Trophoblast cell (in vitro differentiated cells and primary cell): Measurements from ENCODE around the gene TGIF2.

Source experiments
- DNase-seq, 2 donors: peaks; one replicate each; pipeline ENCODE4 v3.0.0-alpha.2; 2016
- H2AFZ ChIP-seq: 2 replicates; pipeline ENCODE4 v1.6.1; 2013; ENCODE audit warnings: low read length, moderate library complexity, mild to moderate bottlenecking; ENCODE audit not compliant: insufficient read depth, poor library complexity
- H2AK5ac ChIP-seq: 2 replicates; pipeline ENCODE4 v1.6.1; 2013; ENCODE audit warnings: mild to moderate bottlenecking, low read length
- H2BK120ac ChIP-seq: 2 replicates; pipeline ENCODE4 v1.6.1; 2013; ENCODE audit warnings: low read length, mild to moderate bottlenecking, moderate library complexity; ENCODE audit not compliant: insufficient read depth, poor library complexity
- H2BK12ac ChIP-seq: 2 replicates; pipeline ENCODE4 v1.6.1; 2013; ENCODE audit warnings: mild to moderate bottlenecking, low read length, moderate library complexity
- H2BK5ac ChIP-seq: 2 replicates; pipeline ENCODE4 v1.6.1; 2013; ENCODE audit warnings: low read length, low read depth, moderate library complexity, mild to moderate bottlenecking; ENCODE audit not compliant: poor library complexity
- H3K14ac ChIP-seq: 2 replicates; pipeline ENCODE4 v1.6.1; 2013; ENCODE audit warnings: mild to moderate bottlenecking, low read length
- H3K18ac ChIP-seq: 2 replicates; pipeline ENCODE4 v1.6.1; 2013; ENCODE audit warnings: mild to moderate bottlenecking, low read length
- H3K23ac ChIP-seq: 2 replicates; pipeline ENCODE4 v1.6.1; 2013; ENCODE audit warnings: low read length
- H3K27ac ChIP-seq: 2 replicates; pipeline ENCODE4 v1.5.1; 2013; ENCODE audit warnings: low read depth, mild to moderate bottlenecking, inconsistent platforms, low read length, moderate library complexity
- H3K27me3 ChIP-seq: 2 replicates; pipeline ENCODE4 v1.6.1; 2013; ENCODE audit warnings: inconsistent platforms, mild to moderate bottlenecking, low read length, moderate library complexity; ENCODE audit not compliant: insufficient read depth
- H3K36me3 ChIP-seq, 2 experiments: 1 replicate in 1 of 2; 2 replicates in 1 of 2; pipeline ENCODE4 v1.6.1; 2013; ENCODE audit warnings: low read length in 2 of 2, mild to moderate bottlenecking in 2 of 2, moderate library complexity in 1 of 2; ENCODE audit not compliant: insufficient read depth in 2 of 2, control insufficient read depth in 1 of 2
- H3K4ac ChIP-seq: 2 replicates; pipeline ENCODE4 v1.6.1; 2013; ENCODE audit warnings: low read depth, mild to moderate bottlenecking, low read length, moderate library complexity
- H3K4me1 ChIP-seq, 2 experiments: 1 replicate in 1 of 2; 2 replicates in 1 of 2; pipeline ENCODE4 v1.6.1; 2013; ENCODE audit warnings: low read length in 2 of 2, mild to moderate bottlenecking in 2 of 2, moderate library complexity in 1 of 2; ENCODE audit not compliant: insufficient read depth in 2 of 2, control insufficient read depth in 1 of 2
- H3K4me2 ChIP-seq: 2 replicates; pipeline ENCODE4 v1.6.1; 2013; ENCODE audit warnings: inconsistent platforms, mild to moderate bottlenecking, low read length, moderate library complexity
- H3K4me3 ChIP-seq: 2 replicates; pipeline ENCODE4 v1.5.1; 2013; ENCODE audit warnings: mild to moderate bottlenecking, low read depth, low read length, inconsistent platforms
- H3K79me1 ChIP-seq: one replicate; pipeline ENCODE4 v1.6.1; 2013; ENCODE audit warnings: low read length
- H3K79me2 ChIP-seq: 2 replicates; pipeline ENCODE4 v1.6.1; 2013; ENCODE audit warnings: low read length, mild to moderate bottlenecking; ENCODE audit not compliant: control insufficient read depth, insufficient read depth, poor library complexity
- H3K9ac ChIP-seq: 2 replicates; pipeline ENCODE4 v1.6.1; 2013; ENCODE audit warnings: mild to moderate bottlenecking, low read length
- H3K9me3 ChIP-seq: 2 replicates; pipeline ENCODE4 v1.6.1; 2013; ENCODE audit warnings: low read depth, mild to moderate bottlenecking, control low read depth, inconsistent platforms, low read length; ENCODE audit not compliant: insufficient read depth
- H4K12ac ChIP-seq: 2 replicates; pipeline ENCODE4 v1.6.1; 2013; ENCODE audit warnings: low read depth, mild to moderate bottlenecking, low read length, moderate library complexity
- H4K8ac ChIP-seq: 2 replicates; pipeline ENCODE4 v1.6.1; 2013; ENCODE audit warnings: low read depth, mild to moderate bottlenecking, low read length, moderate library complexity
- H4K91ac ChIP-seq: one replicate; pipeline ENCODE4 v1.6.1; 2013; ENCODE audit warnings: low read depth, mild to moderate bottlenecking, low read length, moderate library complexity
- WGBS: extraction: QIAGEN DNeasy Blood & Tissue Kit; methylation state at CpG from one replicate; pipeline ENCODE4 v1.1.7; 2013; ENCODE audit warnings: missing lambda C conversion rate; ENCODE audit not compliant: insufficient read length, insufficient coverage; ENCODE audit errors: extremely low coverage; 5-methylcytosine and 5-hydroxymethylcytosine counted together

The TGIF2 gene

DNA sequence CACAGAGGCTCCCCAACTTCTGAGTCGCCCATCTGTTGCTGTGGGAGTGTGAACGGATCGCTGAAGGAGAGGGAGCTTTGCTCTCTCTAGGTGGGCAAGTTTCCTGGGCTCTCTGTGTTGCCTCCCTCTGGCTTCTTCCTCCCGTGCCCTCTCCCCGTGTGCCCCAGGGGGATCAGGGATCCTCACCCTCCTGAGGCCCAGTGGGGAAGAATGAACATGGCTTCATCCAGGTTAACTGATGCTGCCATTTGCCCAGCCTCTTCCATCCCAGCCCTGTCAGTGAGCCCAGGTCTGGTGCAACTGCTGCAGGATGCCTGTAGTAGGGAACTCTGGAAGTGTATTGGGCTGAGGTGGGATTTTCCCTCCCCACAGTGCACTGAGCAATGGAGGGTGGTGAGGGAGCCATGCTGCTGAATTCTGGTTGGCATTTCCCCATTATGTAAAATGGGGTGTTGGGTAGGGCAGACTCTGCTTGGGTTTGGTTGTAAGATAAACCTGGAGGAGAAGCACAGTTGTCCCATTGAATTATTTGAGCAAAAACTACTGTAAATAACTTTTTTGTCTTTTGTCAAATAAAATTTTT is 20.0 kb downstream of the TGIF2 start:
- H3K23ac ChIP-seq: no peak overlapping the region
- no peak overlapping the region for H3K27ac ChIP-seq
- H2AFZ ChIP-seq: no peak overlapping the region
- no peak overlapping the region for H2BK12ac ChIP-seq
- no peak overlapping the region for H2BK120ac ChIP-seq
- no peak overlapping the region for H4K8ac ChIP-seq
- H3K4ac ChIP-seq: no peak overlapping the region
- no peaks in the 10 kb centered on the region for H3K27me3 ChIP-seq
- H4K91ac ChIP-seq: no peak overlapping the region
- DNase-seq: no peak
- H3K18ac ChIP-seq: no peak overlapping the region
- H3K4me3 ChIP-seq: no peak overlapping the region
- H3K9me3 ChIP-seq: peaks cover 3% of the 10 kb centered on the region
- H3K79me2 ChIP-seq: no peaks in the 10 kb centered on the region
- no peaks in the 10 kb centered on the region for H3K79me1 ChIP-seq
- no peak overlapping the region for H2BK5ac ChIP-seq
- no peak overlapping the region for H3K9ac ChIP-seq
- H4K12ac ChIP-seq: no peak overlapping the region
- H3K4me2 ChIP-seq: no peak overlapping the region
- no peak overlapping the region for H2AK5ac ChIP-seq
- no peaks in the 10 kb centered on the region for H3K4me1 ChIP-seq
- WGBS: no CpG with 5 or more reads among the region's 5 CpGs
- peaks cover 12 to 18% of the 10 kb centered on the region in 2 experiments for H3K36me3 ChIP-seq
- H3K14ac ChIP-seq: no peak overlapping the region

DNA sequence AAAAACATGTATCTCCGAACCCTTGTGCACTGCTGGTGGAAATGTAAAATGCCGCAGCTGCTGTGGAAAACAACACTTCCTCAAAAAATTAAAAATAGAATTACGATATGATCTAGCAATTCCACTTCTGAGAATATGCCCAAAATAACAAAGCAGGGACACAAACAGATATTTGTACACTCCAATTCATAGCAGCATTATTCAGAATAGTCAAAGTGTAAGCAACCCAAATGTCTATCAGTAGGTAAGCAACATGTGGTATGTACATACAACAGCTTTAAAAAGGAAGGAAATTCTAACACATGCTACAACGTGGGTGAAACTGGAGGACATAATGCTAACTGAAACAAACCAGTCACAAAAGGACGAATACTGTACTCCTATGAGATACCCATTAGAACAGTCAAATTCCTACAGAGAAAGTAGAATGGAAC is 26.5 kb downstream of the TGIF2 start:
- Histone ChIP-seq H2BK12ac (no peak overlapping the region), H2BK120ac (no peak overlapping the region), H3K14ac (no peak overlapping the region), H3K4me3 (no peak overlapping the region), H2BK5ac (no peak overlapping the region), H3K9ac (no peak overlapping the region), H3K79me1 (no peaks in the 10 kb centered on the region), H3K4me1 (peaks cover 1 to 5% of the 10 kb centered on the region in 2 experiments), H3K27ac (no peak overlapping the region), H2AK5ac (no peak overlapping the region), H3K27me3 (no peaks in the 10 kb centered on the region), H3K79me2 (no peaks in the 10 kb centered on the region), H3K9me3 (no peaks in the 10 kb centered on the region), H3K18ac (no peak overlapping the region), H4K8ac (no peak overlapping the region), H2AFZ (no peak overlapping the region), H3K23ac (no peak overlapping the region), H4K91ac (no peak overlapping the region), H4K12ac (no peak overlapping the region), H3K4ac (no peak overlapping the region), H3K4me2 (no peak overlapping the region), H3K36me3 (no peaks in the 10 kb centered on the region)
- no peak for DNase-seq
- no CpG with 5 or more reads among the region's 5 CpGs for WGBS

DNA sequence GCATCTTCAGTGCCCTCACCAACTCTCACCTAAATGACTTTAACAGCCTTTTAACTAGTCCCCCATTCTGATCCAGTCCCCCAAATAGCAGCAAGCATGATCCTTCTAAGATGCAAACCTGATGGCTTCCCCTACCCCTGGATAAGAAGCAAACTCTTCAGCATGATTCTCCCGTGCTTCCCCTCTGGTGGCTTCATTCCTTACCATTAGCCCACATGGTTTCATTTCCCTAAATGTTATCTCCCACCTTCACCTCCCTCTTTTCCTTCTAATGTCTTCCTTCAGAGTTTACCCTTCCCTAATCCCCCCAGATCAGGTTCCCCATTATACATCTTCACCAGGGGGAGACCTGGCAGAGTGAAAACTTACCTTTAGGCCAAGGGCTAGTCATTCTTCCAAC is 28.1 kb downstream of the TGIF2 start:
- H3K4me2 ChIP-seq: no peak overlapping the region
- H3K23ac ChIP-seq: no peak overlapping the region

DNA sequence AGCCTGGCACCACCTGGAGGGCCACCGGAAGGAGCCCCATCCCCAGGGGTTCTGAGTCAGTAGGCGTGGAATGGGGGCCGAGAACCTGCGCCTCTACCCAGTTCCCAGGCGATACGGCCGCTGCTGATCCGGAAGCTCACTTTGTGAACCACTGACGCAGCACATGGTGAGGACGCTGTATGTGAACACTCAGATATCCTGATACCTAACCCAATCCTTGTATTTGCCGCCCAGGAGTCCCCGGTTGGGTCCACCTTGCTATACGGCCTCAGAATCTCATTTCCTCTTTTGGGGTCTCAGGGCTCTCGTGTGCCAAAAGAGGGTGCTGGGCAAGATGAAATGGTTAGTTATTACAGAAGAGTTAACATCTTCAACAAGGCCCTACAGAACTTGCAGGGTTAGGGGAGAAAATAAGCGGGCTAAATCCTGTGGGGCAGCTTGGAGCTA is 31.6 kb downstream of the TGIF2 start:
- peaks cover 17 to 21% of the 10 kb centered on the region in 2 experiments for H3K36me3 ChIP-seq
- H3K79me1 ChIP-seq: peaks cover 11% of the 10 kb centered on the region
- H3K23ac ChIP-seq: no peak overlapping the region
- peaks cover 13% of the 10 kb centered on the region for H3K79me2 ChIP-seq
- peak overlapping the region; percentile 54 for H2AFZ ChIP-seq
- H3K9ac ChIP-seq: peak overlapping the region; percentile 16
- H2BK12ac ChIP-seq: peak overlapping the region; percentile 15
- H3K27ac ChIP-seq: no peak overlapping the region
- H2BK120ac ChIP-seq: peak overlapping the region; percentile 3
- H2AK5ac ChIP-seq: peak overlapping the region; percentile 7
- peaks cover 2% of the 10 kb centered on the region for H3K9me3 ChIP-seq
- no peaks in the 10 kb centered on the region for H3K27me3 ChIP-seq
- H3K14ac ChIP-seq: peak overlapping the region; percentile 55
- peak overlapping the region; percentile 64 for H4K91ac ChIP-seq
- H4K8ac ChIP-seq: peak overlapping the region; percentile 93
- peak overlapping the region; percentile 55 for H3K4me2 ChIP-seq
- no peak overlapping the region for H2BK5ac ChIP-seq
- no peak for DNase-seq
- H3K4me1 ChIP-seq: peaks cover 7 to 11% of the 10 kb centered on the region in 2 experiments
- no peak overlapping the region for H3K4me3 ChIP-seq
- H3K18ac ChIP-seq: no peak overlapping the region
- peak overlapping the region; percentile 86 for H4K12ac ChIP-seq
- peak overlapping the region; percentile 31 for H3K4ac ChIP-seq
- no CpG with 5 or more reads among the region's 15 CpGs for WGBS

More for the DNA sequence above, 28.1 kb downstream of the TGIF2 start:
- Histone ChIP-seq H3K9ac (no peak overlapping the region), H2BK5ac (no peak overlapping the region), H3K27me3 (no peaks in the 10 kb centered on the region), H3K4ac (no peak overlapping the region), H3K4me3 (no peak overlapping the region), H4K8ac (no peak overlapping the region), H2AK5ac (no peak overlapping the region), H2BK120ac (no peak overlapping the region), H3K27ac (no peak overlapping the region), H3K4me1 (peaks cover 4 to 8% of the 10 kb centered on the region in 2 experiments), H2AFZ (no peak overlapping the region), H3K18ac (no peak overlapping the region), H3K14ac (no peak overlapping the region), H3K9me3 (no peaks in the 10 kb centered on the region), H3K79me1 (peaks cover 9% of the 10 kb centered on the region), H3K79me2 (peaks cover 9% of the 10 kb centered on the region), H4K91ac (no peak overlapping the region), H2BK12ac (no peak overlapping the region), H4K12ac (no peak overlapping the region), H3K36me3 (no peaks in the 10 kb centered on the region)
- WGBS: no CpG with 5 or more reads among the region's 1 CpG
- DNase-seq: no peak
